ENCODE measurements around the gene LILRB3.
"Not testable (repeated sequence)": the region's sequence is repeated elsewhere in the genome, so short reads cannot be mapped to it uniquely, and the experiment has no call there.

Gene LILRB3

DNA sequence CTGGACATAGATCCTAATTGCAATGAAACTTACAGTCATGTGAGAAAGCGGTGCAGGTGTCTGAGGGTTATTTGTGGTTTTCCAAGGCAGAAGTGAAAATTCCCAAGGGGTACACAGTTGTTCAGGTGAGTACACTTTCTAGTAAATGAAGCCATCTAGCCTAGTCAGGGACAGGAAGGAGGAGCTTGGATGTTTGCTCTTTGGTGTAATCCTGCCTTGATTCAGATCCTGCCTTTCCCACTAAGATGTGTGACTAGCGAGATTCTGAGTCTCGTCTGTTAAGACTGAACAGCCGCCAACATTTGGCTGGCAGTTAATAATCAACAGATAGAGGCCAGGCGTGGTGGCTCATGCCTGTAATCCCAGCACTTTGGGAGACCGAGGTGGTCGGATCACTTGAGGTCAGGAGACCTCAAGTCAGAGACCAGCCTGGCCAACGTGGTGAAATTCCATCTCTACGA, 19.6 kb downstream of the LILRB3 start:
- TF ChIP-seq CTCF (IDR thresholded peaks at IDR 0.05; ENCODE audit: borderline replicate concordance, insufficient read depth, low read depth, low read length), result no peak
- peak overlapping the region; percentile 86 for H3K4me3 ChIP-seq (ENCODE audit: low read depth, low read length)

DNA sequence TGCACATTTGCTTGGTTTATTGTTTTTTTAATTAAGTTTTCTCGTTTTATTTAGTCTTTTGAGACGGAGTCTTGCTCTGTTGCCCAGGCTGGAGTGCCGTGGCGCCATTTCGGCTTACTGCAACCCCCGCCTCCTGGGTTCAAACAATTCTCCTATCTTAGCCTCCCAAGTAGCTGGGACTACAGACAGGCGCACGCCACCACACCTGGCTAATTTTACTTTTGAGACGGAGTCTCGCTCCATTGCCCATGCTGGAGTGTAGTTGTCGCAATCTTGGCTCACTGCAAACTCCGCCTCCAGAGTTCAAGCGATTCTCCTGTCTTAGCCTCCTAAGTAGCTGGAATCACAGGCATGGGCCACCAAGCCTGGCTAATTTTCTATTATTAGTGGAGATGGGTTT, 20.8 kb downstream of the LILRB3 start:
- no peak for TF ChIP-seq CTCF (IDR thresholded peaks at IDR 0.05; ENCODE audit: borderline replicate concordance, insufficient read depth, low read depth, low read length)
- peak overlapping the region; percentile 86 for H3K4me3 ChIP-seq (ENCODE audit: low read depth, low read length)

- TF ChIP-seq CTCF (IDR thresholded peaks at IDR 0.05; ENCODE audit: borderline replicate concordance, insufficient read depth, low read depth, low read length), result no peak
- H3K4me3 ChIP-seq (ENCODE audit: low read depth, low read length), result peak overlapping the region; percentile 86
Measured at GRCh38 chr19:54201172-54201701, 21.6 kb downstream of the LILRB3 start.

- H3K4me3 ChIP-seq (ENCODE audit: low read depth, low read length), result no peak overlapping the region
- no peak for TF ChIP-seq CTCF (IDR thresholded peaks at IDR 0.05; ENCODE audit: borderline replicate concordance, insufficient read depth, low read depth, low read length)
Measured at GRCh38 chr19:54199401-54199800, 23.4 kb downstream of the LILRB3 start.

GRCh38 chr19:54197121-54197520, 25.7 kb downstream of the LILRB3 start:
- no peak overlapping the region for H3K4me3 ChIP-seq (ENCODE audit: low read depth, low read length)
- TF ChIP-seq CTCF (IDR thresholded peaks at IDR 0.05; ENCODE audit: borderline replicate concordance, insufficient read depth, low read depth, low read length), result no peak

- H3K4me3 ChIP-seq (ENCODE audit: low read depth, low read length), result no peak overlapping the region
- no peak for TF ChIP-seq CTCF (IDR thresholded peaks at IDR 0.05; ENCODE audit: borderline replicate concordance, insufficient read depth, low read depth, low read length)
Measured at GRCh38 chr19:54196536-54196935, 26.3 kb downstream of the LILRB3 start.

DNA sequence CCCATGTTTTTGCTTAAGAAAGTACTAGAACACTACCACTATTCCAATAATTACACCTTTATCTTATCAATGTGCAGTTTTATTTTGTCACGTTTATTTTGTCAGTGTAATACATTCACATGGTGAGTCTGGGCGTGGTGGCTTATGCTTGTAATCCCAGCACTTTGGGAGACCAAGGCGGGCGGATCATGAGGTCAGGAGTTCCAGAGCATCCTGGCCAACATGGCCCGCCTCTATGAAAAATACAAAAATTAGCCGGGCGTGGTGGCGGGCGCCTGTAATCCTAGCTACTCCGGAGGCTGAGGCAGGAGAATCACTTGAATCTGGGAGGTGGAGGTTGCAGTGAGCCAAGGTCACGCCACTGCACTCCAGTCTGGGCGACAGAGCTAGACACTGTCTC, 28.3 kb downstream of the LILRB3 start:
- H3K4me3 ChIP-seq (ENCODE audit: low read depth, low read length), result not testable (repeated sequence)

DNA sequence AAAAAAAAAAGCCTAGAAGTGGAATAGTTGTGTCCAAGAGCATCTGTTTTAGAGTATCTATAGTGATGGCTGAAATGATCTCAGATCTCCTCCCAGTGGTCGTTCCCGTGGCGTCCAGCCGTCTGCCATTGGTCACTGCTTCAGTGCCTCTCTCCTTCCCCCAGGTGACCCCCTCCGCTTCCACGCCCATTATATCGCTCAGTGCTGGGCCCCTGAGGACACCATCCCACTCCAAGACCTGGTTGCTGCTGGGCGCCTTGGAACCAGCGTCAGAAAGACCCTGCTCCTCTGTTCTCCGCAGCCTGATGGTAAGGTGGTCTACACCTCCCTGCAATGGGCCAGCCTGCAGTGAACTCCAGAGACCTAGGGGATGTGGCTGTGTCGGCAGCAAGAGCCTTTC, 29.8 kb downstream of the LILRB3 start:
- TF ChIP-seq CTCF (IDR thresholded peaks at IDR 0.05; ENCODE audit: borderline replicate concordance, insufficient read depth, low read depth, low read length), result no peak

More for the DNA sequence above, 29.8 kb downstream of the LILRB3 start:
- no peak overlapping the region for H3K4me3 ChIP-seq (ENCODE audit: low read depth, low read length)

Data from GM12875 (cell line).